ENCODE data around the gene UBTD1.

Gene UBTD1

GRCh38 chr10:97566336-97566996 is 67.7 kb downstream of the UBTD1 start:
- Histone ChIP-seq H3K4me3 (ENCODE audit: low read length in 2 of 2) (no peak overlapping the region), H3K9me3 (ENCODE audit: control insufficient read depth in 2 of 2, low read length in 2 of 2) (no peaks in the 10 kb centered on the region), H3K36me3 (ENCODE audit: control insufficient read depth in 2 of 2, insufficient read depth in 2 of 2, low read length in 2 of 2) (peaks cover 3 to 15% of the 10 kb centered on the region in 2 donors), H3K9ac (ENCODE audit: low read length in 2 of 2) (no peak overlapping the region), H3K27me3 (ENCODE audit: control insufficient read depth in 1 of 2, insufficient read depth in 2 of 2, low read length in 2 of 2) (no peaks in the 10 kb centered on the region), H3K27ac (ENCODE audit: low read length) (no peak overlapping the region), H3K4me1 (ENCODE audit: control insufficient read depth, insufficient read depth, low read length) (no peaks in the 10 kb centered on the region)

GRCh38 chr10:97567891-97568290 is 69.2 kb downstream of the UBTD1 start:
- Histone ChIP-seq H3K36me3 (ENCODE audit: control insufficient read depth in 2 of 2, insufficient read depth in 2 of 2, low read length in 2 of 2) (peaks cover 3 to 15% of the 10 kb centered on the region in 2 donors), H3K27me3 (ENCODE audit: control insufficient read depth in 1 of 2, insufficient read depth in 2 of 2, low read length in 2 of 2) (no peaks in the 10 kb centered on the region), H3K9me3 (ENCODE audit: control insufficient read depth in 2 of 2, low read length in 2 of 2) (no peaks in the 10 kb centered on the region), H3K4me3 (ENCODE audit: low read length in 2 of 2) (no peak overlapping the region), H3K9ac (ENCODE audit: low read length in 2 of 2) (no peak overlapping the region), H3K27ac (ENCODE audit: low read length) (no peak overlapping the region), H3K4me1 (ENCODE audit: control insufficient read depth, insufficient read depth, low read length) (peaks cover 14% of the 10 kb centered on the region)

- Histone ChIP-seq H3K36me3 (ENCODE audit: control insufficient read depth in 2 of 2, insufficient read depth in 2 of 2, low read length in 2 of 2) (peaks cover 3 to 15% of the 10 kb centered on the region in 2 donors), H3K4me1 (ENCODE audit: control insufficient read depth, insufficient read depth, low read length) (peaks cover 24% of the 10 kb centered on the region), H3K9me3 (ENCODE audit: control insufficient read depth in 2 of 2, low read length in 2 of 2) (no peaks in the 10 kb centered on the region), H3K27ac (ENCODE audit: low read length) (no peak overlapping the region), H3K4me3 (ENCODE audit: low read length in 2 of 2) (no peak overlapping the region), H3K27me3 (ENCODE audit: control insufficient read depth in 1 of 2, insufficient read depth in 2 of 2, low read length in 2 of 2) (no peaks in the 10 kb centered on the region), H3K9ac (ENCODE audit: low read length in 2 of 2) (no peak overlapping the region)
Measured at GRCh38 chr10:97570146-97570788, 71.5 kb downstream of the UBTD1 start.

GRCh38 chr10:97570789-97571471 is 72.2 kb downstream of the UBTD1 start:
- Histone ChIP-seq H3K27me3 (ENCODE audit: control insufficient read depth in 1 of 2, insufficient read depth in 2 of 2, low read length in 2 of 2) (no peaks in the 10 kb centered on the region), H3K9ac (ENCODE audit: low read length in 2 of 2) (no peak overlapping the region), H3K36me3 (ENCODE audit: control insufficient read depth in 2 of 2, insufficient read depth in 2 of 2, low read length in 2 of 2) (peaks cover 3 to 15% of the 10 kb centered on the region in 2 donors), H3K4me3 (ENCODE audit: low read length in 2 of 2) (no peak overlapping the region), H3K27ac (ENCODE audit: low read length) (no peak overlapping the region), H3K9me3 (ENCODE audit: control insufficient read depth in 2 of 2, low read length in 2 of 2) (no peaks in the 10 kb centered on the region), H3K4me1 (ENCODE audit: control insufficient read depth, insufficient read depth, low read length) (peaks cover 24% of the 10 kb centered on the region)

- Histone ChIP-seq H3K4me1 (ENCODE audit: control insufficient read depth, insufficient read depth, low read length) (peaks cover 24% of the 10 kb centered on the region), H3K9me3 (ENCODE audit: control insufficient read depth in 2 of 2, low read length in 2 of 2) (no peaks in the 10 kb centered on the region), H3K9ac (ENCODE audit: low read length in 2 of 2) (no peak overlapping the region), H3K27me3 (ENCODE audit: control insufficient read depth in 1 of 2, insufficient read depth in 2 of 2, low read length in 2 of 2) (no peaks in the 10 kb centered on the region), H3K36me3 (ENCODE audit: control insufficient read depth in 2 of 2, insufficient read depth in 2 of 2, low read length in 2 of 2) (peaks cover 3 to 15% of the 10 kb centered on the region in 2 donors), H3K27ac (ENCODE audit: low read length) (peak overlapping the region; percentile 2), H3K4me3 (ENCODE audit: low read length in 2 of 2) (no peak overlapping the region)
Measured at GRCh38 chr10:97571622-97572021, 72.9 kb downstream of the UBTD1 start.

GRCh38 chr10:97572214-97572989 is 73.7 kb downstream of the UBTD1 start, which contains the start of gene ANKRD2:
Gene ANKRD2, plus strand, starts transcription at chr10:97572779. Its CDS starts 10 bp downstream, at chr10:97572789.
- H3K9ac ChIP-seq (ENCODE audit: low read length in 2 of 2) = peak within 1 kb of the TSS in 1 of 2 donors; percentile 21
- H3K27ac ChIP-seq (ENCODE audit: low read length) = peak within 1 kb of the TSS; percentile 2
- peaks cover 24% of the 10 kb centered on the region for H3K4me1 ChIP-seq (ENCODE audit: control insufficient read depth, insufficient read depth, low read length)
- no peaks in the 10 kb centered on the region for H3K9me3 ChIP-seq (ENCODE audit: control insufficient read depth in 2 of 2, low read length in 2 of 2)
- H3K36me3 ChIP-seq (ENCODE audit: control insufficient read depth in 2 of 2, insufficient read depth in 2 of 2, low read length in 2 of 2) = peaks cover 3 to 15% of the 10 kb centered on the region in 2 donors
- H3K27me3 ChIP-seq (ENCODE audit: control insufficient read depth in 1 of 2, insufficient read depth in 2 of 2, low read length in 2 of 2) = no peaks in the 10 kb centered on the region
- no peak within 1 kb of the TSS for H3K4me3 ChIP-seq (ENCODE audit: low read length in 2 of 2)

GRCh38 chr10:97573021-97573420 is 74.3 kb downstream of the UBTD1 start:
- Histone ChIP-seq H3K27me3 (ENCODE audit: control insufficient read depth in 1 of 2, insufficient read depth in 2 of 2, low read length in 2 of 2) (no peaks in the 10 kb centered on the region), H3K9ac (ENCODE audit: low read length in 2 of 2) (no peak overlapping the region), H3K4me1 (ENCODE audit: control insufficient read depth, insufficient read depth, low read length) (peaks cover 24% of the 10 kb centered on the region), H3K9me3 (ENCODE audit: control insufficient read depth in 2 of 2, low read length in 2 of 2) (no peaks in the 10 kb centered on the region), H3K36me3 (ENCODE audit: control insufficient read depth in 2 of 2, insufficient read depth in 2 of 2, low read length in 2 of 2) (peaks cover 3 to 14% of the 10 kb centered on the region in 2 donors), H3K27ac (ENCODE audit: low read length) (no peak overlapping the region), H3K4me3 (ENCODE audit: low read length in 2 of 2) (no peak overlapping the region)

GRCh38 chr10:97573672-97574071 is 74.9 kb downstream of the UBTD1 start:
- peaks cover 24% of the 10 kb centered on the region for H3K4me1 ChIP-seq (ENCODE audit: control insufficient read depth, insufficient read depth, low read length)
- no peak overlapping the region for H3K9ac ChIP-seq (ENCODE audit: low read length in 2 of 2)
- no peaks in the 10 kb centered on the region for H3K9me3 ChIP-seq (ENCODE audit: control insufficient read depth in 2 of 2, low read length in 2 of 2)
- H3K27me3 ChIP-seq (ENCODE audit: control insufficient read depth in 1 of 2, insufficient read depth in 2 of 2, low read length in 2 of 2) = no peaks in the 10 kb centered on the region
- H3K36me3 ChIP-seq (ENCODE audit: control insufficient read depth in 2 of 2, insufficient read depth in 2 of 2, low read length in 2 of 2) = peaks cover 3 to 13% of the 10 kb centered on the region in 2 donors
- H3K4me3 ChIP-seq (ENCODE audit: low read length in 2 of 2) = no peak overlapping the region
- H3K27ac ChIP-seq (ENCODE audit: low read length) = no peak overlapping the region

- Histone ChIP-seq H3K4me3 (ENCODE audit: low read length in 2 of 2) (no peak overlapping the region), H3K27me3 (ENCODE audit: control insufficient read depth in 1 of 2, insufficient read depth in 2 of 2, low read length in 2 of 2) (no peaks in the 10 kb centered on the region), H3K9ac (ENCODE audit: low read length in 2 of 2) (peak overlapping the region in 1 of 2 donors; percentile 13), H3K36me3 (ENCODE audit: control insufficient read depth in 2 of 2, insufficient read depth in 2 of 2, low read length in 2 of 2) (peaks cover 0 to 9% of the 10 kb centered on the region in 2 donors), H3K4me1 (ENCODE audit: control insufficient read depth, insufficient read depth, low read length) (peaks cover 24% of the 10 kb centered on the region), H3K27ac (ENCODE audit: low read length) (peak overlapping the region; percentile 49), H3K9me3 (ENCODE audit: control insufficient read depth in 2 of 2, low read length in 2 of 2) (no peaks in the 10 kb centered on the region)
Measured at GRCh38 chr10:97574374-97575126, 75.8 kb downstream of the UBTD1 start.
